ENCODE data around the gene MSMB.

Gene MSMB

DNA sequence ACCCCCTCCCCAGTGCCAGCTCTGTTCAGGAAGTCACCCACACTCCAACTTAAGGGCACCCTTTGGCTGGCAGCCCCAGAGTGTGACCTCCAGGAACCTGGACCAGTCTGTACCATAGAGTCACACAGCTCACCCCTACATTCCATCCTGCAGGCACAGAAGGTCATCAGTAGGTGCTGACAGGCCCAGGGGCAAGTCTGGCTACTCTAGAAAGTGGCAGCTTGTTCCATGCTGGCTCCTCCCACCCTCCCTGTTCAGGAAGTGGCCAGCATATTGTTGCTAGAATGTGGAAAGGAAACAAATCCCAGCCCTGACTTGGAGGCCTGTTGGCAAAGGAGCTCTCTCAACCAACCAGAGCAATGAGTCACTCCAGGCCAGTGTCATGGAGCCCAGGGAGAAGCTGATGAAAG lies 12.5 kb downstream of the MSMB start:
- DNase-seq (ENCODE audit: low read depth): peak; percentile 94

DNA sequence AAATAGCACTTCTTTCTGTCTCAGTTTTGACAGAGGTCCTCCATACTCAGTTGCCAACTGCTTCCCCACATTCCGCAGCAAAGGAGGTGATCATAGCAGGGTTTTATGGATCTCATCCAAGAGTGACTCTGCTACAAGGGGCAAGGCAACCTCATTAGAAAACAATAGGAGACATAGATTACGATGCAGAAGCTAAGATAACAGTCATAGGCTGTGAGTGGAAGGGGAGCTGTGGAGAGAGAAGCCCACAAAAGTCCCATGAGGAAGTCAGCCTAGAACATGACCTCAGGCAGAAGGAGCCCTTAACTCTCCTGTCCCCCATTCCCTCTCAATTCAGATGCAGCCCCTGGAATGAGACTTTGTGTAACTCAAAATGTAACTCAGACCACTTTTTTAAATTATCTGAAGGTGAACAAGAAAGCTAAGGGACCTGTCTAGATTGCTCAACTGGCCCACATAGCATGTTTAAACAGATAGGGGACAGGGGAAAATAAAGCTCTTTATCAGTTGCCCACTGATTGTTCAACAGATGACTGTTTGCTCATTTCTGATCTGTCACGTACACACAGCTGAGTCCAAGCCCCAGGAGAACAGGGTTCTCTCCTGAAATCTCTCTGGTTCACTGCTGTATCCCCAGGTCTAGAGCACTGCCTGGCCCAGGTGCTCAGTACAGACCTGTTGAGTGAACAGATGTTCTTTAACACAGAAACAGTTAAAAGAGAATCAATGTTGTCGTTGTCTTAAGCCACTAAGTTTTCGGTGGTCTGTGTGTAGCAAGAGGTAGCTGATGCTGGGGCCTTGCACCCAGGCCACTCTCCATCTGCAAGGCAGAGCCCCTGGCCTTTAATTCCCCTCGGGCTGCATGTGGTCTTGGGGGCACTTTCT lies 14.2 kb downstream of the MSMB start:
- no peak for DNase-seq (ENCODE audit: low read depth)

DNA sequence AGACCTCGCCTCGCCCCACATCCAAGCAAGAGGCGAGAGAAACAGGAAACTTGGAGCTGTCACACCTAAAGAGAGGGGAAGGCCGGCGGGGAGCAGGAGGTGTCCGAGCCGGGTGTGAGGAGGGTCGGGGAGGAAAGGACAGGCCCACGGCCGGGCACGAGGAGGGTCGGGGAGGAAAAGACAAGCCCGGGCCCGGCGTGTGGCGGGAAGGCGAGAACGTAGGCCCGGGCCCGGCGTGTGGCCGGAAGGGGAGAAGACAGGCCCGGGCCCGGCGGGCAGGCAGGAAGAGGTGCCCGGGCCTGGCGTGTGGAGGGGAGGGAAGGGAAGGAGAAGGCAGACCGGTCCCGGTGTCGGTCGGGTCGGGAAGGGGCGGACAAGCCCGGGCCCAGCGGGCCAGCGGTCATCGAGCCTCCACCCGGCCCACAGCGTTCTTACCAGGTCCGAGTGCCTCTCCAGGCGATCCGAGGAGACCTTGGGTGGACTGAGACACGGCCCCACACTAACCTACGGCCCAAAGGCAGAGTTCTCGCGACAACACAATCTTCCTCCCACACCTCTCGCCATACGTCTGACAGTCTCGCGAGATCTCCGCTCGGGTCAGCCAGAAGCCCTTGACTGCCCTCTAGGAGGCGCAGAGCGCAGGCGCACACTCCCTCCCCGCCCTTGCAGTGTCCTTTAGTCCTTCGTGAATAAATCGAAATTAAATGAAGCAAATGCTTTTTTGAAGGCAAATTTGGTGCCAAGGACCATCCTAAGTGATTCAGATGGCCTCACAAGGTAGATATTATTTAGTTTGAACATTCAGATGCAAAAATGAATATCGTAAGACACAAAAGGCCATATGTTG lies 15.8 kb downstream of the MSMB start, which contains the start of gene NCOA4:
NCOA4 (minus strand) TSS at position 533 of the 847 bp plus-strand sequence. CDS start 13,943 bp downstream, outside the sequence.
- DNase-seq (ENCODE audit: low read depth): peak; percentile 99

DNA sequence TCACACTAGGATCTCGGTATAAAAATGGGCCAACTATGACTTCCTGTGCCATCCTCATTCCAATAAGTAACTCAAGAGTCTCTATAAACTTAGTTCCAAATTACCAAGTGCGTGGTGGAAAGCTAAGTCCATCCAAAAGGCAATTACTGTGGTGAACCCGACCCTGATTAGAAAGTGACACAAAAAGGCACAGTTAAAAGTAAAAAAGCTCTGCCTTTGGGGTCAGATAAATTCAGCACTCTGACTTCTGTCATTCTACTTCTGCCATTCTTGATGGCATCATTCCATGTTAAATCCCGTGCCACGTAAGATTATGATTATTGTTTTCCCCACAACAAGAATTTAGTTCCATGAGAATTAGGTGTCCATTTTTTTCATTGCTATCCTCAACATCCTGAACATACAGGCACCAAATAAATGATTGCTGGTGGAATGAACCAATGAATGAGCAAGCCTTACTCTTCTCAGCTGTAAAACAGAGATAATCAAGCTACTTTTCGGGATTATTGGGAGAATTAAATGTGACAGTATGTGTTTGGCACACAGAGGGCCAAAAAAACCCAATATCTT lies 16.5 kb downstream of the MSMB start:
- no peak for DNase-seq (ENCODE audit: low read depth)

DNA sequence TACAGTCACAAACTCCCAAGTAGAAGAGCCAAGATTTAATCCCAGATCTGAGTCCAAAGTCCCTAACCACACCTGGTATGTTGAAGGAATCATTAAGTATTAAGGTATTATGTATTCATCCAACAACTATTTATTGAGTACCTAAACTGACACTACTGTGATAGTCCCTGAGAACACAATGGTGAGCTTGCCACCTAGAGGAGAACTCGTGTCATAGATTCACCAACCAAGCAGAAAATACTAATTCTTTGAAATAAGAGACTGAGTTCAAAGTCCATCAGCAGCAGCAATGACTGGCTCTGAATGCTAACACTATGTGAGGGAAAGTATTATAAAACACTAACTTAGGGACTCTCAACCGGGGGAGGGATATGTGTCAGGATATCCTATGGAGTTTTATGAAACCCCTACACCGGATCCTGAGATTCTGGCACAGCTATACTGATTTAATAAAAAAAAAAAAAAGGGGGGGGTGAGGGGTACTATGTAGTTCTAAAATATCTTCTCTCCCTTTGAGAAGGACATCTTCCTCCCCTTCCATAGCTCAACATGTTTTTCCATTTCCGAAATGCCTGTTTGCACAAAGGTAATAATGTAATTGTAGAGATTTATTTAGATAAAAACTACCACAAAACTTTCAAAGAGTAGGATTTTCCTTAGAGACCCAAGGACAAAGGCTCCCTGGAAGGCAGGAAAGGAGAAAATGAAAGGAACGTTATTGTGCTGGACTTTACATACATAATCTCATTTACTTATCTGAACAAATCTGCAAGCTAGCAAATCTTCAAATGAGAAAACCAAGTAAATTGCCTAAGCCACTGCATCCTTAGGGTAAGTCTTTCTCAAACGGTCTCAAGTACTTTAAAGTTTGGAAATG lies 17.2 kb downstream of the MSMB start:
- peak; percentile 74 for DNase-seq (ENCODE audit: low read depth)

DNA sequence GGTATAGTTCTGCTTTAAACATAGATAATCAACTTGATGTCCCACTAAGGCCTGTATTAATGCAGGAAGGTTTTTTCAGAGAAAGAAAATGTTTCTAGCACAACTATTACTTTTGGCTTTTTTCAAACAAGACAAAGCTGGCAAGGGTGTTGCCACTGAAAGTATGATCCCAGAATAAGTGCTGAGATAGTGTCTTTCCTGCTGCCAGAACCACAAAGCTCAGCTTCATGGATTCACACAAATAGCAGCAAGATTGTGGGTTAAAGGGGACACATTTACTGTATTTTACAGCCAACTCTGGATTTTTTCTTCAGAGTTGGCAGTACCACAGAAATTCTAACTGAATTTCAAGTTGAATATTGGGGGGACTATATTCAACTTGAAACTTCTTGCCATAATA lies 20.0 kb downstream of the MSMB start:
- DNase-seq (ENCODE audit: low read depth): no peak

DNA sequence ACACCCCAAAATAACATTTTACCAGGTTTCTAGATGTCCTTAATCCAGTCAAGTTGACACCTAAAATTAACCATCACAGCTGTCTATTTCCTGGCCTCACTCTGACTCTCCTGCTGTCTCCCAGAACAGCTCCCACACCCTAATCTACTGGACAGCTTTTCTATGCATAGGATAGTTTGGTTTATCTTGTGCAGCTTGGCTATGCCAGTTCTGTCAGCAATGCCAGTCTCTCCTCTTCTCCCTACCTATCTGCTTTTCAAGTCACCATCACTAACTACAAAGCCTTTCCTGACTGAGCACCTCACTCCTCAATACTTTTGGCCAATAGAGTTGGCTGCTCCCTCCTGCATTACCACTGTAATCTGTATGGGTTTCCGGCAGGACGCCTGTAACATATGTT lies 20.7 kb downstream of the MSMB start:
- no peak for DNase-seq (ENCODE audit: low read depth)

DNA sequence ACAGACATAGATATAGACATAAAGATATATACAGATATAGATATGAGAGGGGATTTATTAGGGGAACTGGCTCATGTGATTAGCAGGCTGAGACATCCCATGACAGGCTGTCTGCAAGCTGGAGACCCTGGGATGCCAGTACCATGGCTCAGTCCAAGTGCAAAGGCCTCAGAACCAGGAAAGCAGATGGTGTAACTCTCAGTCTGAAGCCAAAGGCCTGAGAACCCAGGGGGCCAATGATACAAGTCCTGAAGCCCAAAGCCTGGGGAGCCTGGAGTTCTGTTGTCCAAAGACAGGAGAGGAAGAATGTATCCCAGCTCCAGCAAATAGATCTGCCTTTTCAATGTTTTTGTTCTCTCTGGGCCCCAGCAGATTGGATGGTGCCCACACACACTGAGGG lies 21.1 kb downstream of the MSMB start:
- DNase-seq (ENCODE audit: low read depth): no peak

DNA sequence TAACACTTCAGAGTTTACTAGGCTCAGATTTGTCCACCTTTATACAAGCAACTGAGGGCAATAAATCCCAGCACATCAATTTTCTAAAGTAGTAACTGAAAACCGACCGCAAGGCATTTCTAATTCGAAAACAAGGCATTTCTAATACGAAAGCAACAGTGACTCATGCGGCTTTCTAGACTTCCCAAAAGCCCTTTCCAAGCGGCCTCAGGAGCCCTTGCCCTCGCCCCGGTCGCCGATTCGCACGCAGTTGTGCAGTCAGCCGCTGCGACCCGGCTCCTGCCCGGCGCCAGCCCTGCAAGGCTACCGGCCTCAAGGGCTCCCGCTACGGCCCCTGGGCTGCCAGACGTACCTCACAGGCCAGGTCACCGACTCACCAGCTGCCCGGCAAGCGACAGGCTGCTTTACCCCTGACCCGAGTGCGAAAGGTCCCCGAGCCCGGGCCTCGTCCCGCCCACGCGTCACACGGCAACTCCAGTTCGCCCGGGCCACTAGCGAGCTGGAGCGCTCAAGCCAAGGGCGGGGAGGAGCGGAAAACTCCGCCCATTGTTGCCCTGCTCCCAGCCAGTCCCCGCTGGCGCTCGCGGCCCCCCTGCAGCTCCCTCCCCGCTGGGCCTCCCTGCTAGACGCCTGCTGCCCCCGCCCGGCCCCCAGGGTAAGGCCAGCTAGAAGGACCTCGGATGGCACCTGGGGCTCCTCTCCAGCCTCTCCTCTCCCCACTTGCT lies 22.9 kb downstream of the MSMB start:
- DNase-seq (ENCODE audit: low read depth): peak; percentile 94

DNA sequence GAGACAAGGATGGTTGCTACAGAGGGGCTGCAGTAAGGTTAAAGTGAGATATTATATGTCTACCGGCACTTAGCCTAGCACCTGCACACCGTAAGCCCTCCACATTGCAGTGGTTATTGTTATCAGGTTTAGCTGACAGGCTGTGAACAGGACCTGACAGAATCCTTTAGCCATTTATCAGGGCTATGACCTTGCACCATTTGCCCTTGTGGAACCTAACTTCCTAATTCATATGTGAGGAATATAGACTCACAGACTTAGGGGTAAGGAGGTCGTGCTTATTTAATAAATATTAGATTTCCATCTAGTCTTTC lies 25.8 kb downstream of the MSMB start:
- no peak for DNase-seq (ENCODE audit: low read depth)

DNA sequence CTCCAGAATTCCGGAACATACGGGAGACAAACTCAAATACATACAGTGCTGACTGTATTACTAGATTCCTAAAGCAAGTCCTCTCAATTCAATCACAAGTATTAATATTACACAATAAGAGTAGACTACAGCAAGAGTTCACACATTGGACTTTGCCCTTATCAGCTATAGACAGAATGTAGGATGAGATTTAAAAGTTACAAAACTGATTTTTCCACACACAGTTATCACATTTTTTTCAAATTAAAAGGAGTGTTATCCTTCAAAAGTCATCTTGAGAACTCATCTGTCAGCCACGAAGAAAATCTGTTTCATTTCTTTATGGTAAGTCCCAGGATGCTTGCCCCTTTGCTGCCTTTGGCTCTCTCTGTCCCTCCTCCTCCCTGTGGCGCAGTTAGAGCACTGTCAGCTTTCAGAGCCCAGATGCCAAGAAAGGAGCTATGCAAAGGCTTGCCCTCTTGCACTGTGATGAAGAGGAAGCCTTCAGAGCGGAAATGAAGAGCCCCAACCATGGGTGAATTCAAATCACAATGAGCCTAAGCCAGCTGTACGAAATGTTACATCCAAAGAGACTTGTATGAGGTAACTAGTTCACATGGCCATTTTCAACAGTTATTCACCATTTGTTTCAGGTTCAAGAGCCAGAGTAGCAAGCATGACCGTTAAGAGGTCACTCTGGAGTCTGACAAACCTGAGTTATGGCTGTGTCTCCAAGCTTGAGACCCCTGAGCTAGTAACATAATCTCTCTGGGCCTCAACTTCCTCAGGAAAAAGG lies 26.3 kb downstream of the MSMB start:
- no peak for DNase-seq (ENCODE audit: low read depth)

DNA sequence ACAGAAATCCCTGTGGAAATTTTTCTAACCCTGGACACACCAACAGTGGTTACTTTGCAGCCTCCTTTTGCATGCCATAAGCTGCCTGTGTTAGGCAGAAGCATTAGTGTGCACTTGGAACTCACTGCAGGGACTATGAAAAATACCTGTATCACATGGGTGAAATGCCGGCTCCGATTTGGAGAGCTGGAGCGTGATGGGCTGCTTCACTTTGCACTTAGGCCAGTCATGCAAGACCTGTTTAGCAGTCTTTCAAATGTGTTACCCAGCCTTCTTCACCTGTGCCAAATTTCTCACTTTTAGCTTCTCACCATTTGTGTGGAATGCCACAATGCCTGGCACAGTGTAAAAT lies 26.9 kb downstream of the MSMB start:
- DNase-seq (ENCODE audit: low read depth): no peak

DNA sequence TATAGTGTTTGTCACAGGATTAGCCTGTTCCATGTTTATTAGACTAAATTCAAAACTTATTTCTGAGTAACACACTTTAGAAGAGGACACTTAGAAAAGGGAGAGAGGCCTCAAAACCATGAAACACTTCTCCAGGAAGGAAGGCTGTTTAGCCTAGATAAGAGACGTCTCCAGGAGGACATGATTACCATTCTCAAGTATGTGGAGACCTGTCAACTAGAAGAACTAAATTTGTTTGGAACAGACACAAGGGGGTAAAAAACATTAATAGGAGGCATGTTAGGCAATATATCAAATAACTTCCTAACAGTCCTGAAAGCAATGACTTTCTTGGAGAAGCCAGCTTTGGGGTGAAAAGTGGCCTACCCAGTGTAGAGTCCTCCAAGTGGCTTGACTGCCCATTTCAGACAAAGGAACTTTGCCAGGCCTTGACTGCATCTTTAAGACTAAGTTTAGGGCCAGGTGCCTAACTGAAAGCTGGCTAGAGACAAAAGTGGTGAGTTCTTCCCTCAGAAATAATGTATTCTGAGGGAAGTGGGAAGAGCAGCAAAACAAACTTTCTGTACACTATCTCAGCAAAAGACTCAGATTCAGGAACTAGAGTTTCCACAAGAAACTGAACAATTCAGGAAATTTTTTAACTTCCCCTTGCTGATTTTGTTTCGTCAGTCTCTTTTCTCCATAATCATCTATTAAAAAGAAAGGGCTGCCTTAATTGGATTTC lies 27.5 kb downstream of the MSMB start:
- peak; percentile 51 for DNase-seq (ENCODE audit: low read depth)

DNA sequence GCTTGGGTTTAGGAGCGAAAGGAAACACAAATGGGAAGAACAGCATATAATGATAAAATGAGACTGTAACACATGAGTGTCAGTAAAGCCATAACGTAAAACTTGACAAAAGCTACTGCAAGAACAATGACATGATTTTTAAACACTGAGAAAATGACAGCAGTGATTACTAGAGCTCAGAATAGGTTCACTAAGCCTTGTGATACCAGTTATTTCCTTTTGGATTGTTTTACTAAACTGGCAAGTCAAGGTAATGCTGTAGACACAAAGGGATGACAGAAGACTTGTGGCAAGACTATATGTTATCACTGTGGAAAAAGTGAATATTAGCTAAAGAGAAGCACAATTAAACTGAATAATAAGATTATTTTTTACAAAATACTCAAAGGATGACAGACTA lies 28.3 kb downstream of the MSMB start:
- DNase-seq (ENCODE audit: low read depth): no peak

DNA sequence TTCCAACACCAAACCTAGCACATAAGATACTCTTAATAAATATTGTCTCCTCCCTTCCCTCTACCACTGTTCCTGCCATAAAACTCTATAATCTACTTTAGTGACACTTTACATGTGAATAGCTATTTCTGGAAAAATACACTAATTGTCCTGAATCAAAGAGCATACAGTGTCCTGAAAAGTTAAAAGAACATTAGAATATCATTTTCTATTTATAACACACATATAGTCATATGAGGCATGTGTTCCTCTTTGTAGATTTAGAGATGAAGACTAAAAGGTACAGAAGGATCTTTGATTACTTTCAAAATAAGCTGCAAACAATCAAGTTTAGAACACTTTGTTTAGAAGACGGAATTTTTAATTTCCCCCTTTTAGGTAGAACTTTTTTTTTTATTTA lies 29.3 kb downstream of the MSMB start:
- DNase-seq (ENCODE audit: low read depth): no peak

DNA sequence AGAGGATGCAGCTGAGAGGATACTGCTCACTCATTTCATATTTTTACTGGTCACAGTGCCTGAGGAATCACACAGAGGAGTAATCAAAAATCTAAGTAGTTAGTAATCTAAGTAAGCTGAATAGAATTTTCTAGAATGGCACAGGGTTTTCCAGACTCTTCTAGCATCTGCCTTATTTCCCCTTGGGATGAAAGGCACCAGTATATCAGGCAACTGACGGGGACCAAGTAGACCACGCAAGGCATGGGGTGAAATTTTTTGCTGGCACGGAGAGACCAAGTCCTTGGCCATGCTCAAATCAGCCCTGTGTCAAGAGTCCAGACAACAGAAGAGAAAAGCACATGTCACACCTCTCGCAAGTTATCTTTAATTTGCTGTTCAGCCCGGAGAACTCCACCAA lies 29.9 kb downstream of the MSMB start:
- no peak for DNase-seq (ENCODE audit: low read depth)

DNA sequence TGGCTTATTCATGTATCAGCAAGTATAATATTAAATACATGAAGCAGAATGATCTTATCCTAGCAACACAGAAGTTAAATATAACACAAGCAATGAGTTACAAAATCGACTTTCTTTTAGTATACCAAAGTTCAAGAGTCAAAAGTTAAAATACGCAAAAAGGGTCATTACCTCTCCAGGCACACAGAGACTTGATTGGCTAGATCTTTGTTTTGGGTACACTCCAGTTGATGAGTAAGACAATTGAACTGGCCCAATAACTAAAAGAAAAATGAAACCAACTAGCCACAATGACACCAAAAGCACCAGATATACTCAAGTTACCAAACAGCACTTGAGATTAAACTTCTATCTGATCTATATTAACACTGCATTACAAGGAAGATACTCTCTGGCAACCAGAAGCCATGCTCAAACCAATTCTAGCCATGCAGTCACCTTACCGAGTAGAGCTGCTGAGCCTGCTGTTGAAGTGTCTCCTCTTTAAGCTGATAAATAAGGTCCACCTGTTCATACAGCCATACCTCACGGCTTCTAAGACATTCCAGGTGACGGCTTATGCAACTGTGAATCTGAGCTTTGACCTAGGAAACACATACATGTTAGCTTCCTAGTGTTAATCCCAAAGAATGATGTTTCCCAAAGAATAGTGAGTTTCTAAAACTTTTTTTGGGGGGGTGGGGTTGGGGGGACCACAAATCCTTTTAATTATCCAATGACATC lies 31.2 kb downstream of the MSMB start:
- DNase-seq (ENCODE audit: low read depth): peak; percentile 38

DNA sequence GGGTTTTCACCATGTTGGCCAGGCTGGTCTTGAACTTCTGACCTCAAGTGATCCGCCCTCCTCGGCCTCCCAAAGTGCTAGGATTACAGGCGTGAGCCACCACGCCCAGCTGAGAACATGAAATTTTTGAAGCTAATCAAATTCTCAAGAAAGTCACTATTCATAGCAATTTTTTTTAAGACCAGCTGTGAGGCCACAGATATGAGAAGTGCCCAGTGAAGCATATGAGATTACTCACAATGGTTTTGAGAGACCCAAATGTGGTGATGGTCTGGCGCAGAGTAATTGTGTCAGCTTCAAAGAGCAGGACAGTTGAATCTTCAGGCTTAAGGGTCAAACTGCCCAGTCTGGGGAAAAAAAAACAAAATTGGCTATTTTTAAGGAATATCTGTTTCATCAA lies 31.9 kb downstream of the MSMB start:
- DNase-seq (ENCODE audit: low read depth): no peak

DNA sequence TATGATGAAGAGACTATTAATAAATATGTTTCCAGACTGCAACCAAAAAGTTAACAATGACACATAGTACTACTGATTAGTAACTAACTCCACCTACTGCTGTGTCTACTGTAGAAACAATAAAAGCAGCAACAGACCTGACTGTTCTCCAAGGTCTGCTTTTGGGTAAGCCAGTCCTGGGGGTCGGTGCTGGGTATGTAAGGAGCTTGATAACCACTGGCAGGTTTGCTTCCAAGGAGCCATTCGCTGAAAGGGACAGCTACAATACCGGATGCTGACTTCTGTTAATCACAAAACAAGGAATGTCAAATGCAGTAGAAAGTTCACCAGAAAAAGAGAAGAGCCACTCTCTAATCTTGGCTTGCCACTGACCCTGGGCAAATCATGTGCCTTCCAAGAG lies 33.3 kb downstream of the MSMB start:
- DNase-seq (ENCODE audit: low read depth): no peak
